Right ventricle myocardium inferior (tissue), 1 donor: ENCODE measurements around the gene RGS7. TPM values are rescaled to one million over a fixed set of nuclear protein-coding genes. Genes with fewer than 3 reads are reported as not detected.
"Not testable (repeated sequence)": the region's sequence is repeated elsewhere in the genome, so short reads cannot be mapped to it uniquely, and the experiment has no call there.

Experiments used
- ATAC-seq: fragments of 200-7000 bp; cut with Tn5 transposase; one replicate; pipeline ENCODE4 v1.9.1; 2020; ENCODE audit warnings: mild to moderate bottlenecking, moderate library complexity
- DNase-seq: peaks from one replicate; pipeline ENCODE4 v3.0.0; 2021; ENCODE audit errors: missing footprints
- intact Hi-C: fragments of 100-400 bp; cut with DNase I; formaldehyde crosslinking; loops from one replicate; pipeline ENCODE4 v1.11.0; 2022
- total RNA-seq: library from RNA; stranded (reverse); fragmentation: NEBNext Ultra II Directional; extraction: Animal tissue kit (Norgen Biotek cat#: 25700); gene quantifications from one replicate; pipeline ENCODE4 v1.2.1, GENCODE V29; 2021
- donor health status: DM: no; HTN: yes; CAD: no; lungs with severe emphysema.

The RGS7 gene
- total RNA-seq, 1 donor from 2014 or later, result not detected

DNA sequence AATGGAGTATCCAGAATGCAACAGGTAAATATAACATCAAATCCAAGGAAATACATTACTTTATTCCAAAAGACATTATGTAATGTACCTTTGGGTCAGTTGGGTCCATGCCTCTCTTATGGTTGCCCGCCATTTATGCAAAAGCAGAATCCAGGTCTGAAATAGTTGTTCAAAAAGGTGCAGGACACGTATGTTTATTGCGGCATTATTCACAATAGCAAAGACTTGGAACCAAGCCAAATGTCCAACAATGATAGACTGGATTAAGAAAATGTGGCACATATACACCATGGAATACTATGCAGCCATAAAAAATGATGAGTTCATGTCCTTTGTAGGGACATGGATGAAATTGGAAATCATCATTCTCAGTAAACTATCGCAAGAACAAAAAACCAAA is 384.9 kb downstream of the RGS7 start:
- DNase-seq, intact Hi-C loops, ATAC-seq: not testable (repeated sequence)

DNA sequence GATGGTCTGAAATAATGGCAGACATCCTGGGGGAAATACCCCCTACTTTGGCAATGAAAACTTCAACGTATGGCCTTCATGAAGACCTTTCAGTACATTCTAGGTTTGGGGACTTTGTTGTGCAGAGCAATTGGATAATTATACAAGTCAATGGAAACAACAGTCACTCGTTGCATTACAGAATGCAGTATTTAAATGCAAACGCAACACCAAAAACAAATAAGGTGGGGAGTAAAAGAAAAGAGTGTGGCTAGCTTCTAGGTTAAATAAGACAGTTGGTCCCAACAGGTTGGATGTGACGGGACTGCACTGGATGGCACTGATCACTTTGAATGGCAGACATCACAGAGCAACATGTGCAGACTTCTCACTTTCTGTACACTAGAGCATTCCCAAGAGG is 386.8 kb downstream of the RGS7 start:
- DNase-seq (no peak), ATAC-seq (no peak)
- intact Hi-C loops, result no loop called here

DNA sequence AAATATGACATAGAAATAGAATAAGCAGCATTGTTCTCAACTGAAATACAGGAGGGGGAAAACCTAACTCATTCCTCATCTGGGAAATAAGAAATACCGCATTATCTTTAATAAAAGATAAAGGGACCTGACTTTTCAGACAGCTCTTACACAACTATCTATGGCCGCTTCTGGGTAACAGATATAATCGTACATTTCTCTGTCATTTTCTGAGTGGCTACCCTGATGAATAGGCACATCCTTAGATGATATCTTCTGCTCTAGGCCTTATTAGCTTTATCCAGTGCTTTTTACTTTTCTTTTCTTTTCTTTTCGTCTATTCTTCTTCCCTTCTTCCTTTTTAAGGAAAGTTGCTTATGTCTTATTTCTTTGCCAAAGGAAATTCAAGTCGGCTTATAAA is 388.1 kb downstream of the RGS7 start:
- DNase-seq, result no peak
- ATAC-seq, result no peak
- intact Hi-C loops, result no loop called here

DNA sequence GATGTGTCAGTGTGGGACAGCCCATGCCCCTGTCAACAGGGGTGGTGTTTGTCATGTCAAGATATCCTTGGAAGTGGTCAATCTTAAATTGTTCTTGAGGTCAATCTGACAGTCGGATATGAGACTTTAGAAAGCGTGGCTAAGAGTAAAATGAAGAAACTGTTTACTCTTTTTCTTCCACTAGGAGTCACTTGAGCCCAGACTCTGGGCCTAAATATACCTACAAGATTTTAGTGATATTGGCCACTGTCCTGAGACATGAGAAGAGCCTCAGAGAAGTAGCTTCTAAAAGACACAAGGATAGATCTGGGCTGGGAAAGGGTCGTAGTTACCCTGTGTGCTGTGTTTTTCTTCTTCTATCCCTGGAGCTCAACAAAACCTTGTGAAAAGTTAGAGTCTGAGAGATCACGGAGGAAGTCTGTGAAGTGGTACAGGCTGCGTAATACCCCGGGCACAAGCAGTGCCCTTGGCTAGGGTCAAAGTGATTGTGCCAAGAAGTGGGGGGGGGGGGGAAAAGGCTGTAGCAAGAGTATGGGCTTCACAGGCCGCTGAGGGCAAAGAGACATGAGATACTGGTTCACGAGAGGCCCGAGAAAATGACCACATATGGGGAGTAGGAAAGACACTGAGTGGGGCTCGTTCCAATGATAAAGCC is 389.8 kb downstream of the RGS7 start:
- ATAC-seq, result no peak
- DNase-seq, result no peak
- intact Hi-C loops, result no loop called here

DNA sequence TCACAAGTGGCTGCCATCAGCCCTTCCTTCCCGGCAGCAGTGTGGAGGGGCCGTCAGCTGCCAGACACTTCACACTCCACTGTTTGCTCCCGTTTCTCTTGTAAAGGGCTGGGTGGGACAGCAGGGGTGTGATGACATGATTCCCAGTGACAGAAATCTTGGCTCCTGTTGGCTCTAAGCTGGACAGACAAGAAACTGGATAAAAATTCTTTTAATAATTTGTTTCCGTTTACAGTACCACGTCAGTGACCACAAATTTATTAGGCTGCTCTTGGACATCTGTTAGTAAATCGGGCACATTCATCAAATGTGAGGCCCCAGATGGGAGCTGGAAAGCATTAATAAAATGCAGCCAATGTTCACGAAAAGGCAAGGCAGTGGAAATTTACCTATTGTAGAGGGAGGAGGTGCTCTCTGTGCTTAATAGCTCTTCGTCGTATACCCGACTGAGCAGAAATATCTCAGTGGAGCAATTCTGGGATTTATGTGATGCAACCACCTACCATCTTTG is 391.4 kb downstream of the RGS7 start:
- ATAC-seq (no peak), DNase-seq (no peak)
- intact Hi-C loops, result no loop called here

DNA sequence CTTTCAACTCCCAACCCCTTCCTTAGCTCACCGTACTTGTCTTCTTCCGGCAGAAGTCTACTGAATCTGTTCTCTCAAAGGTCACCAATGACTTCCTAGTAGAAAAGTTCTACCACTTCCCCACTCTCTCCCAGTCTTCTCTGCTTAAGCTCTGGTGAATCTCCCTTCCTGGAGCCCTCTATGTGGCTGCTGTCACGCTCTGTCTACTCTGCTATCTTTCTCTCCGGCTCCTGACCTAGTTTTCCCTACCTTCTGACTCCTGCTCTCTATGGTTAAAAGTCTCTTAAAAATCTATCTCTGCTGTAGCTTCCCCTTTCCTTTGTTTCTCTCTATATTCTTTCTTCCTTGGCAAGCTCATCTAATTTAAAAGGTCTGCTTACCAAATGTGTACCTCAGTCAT is 394.9 kb downstream of the RGS7 start:
- intact Hi-C loops, result no loop called here

DNA sequence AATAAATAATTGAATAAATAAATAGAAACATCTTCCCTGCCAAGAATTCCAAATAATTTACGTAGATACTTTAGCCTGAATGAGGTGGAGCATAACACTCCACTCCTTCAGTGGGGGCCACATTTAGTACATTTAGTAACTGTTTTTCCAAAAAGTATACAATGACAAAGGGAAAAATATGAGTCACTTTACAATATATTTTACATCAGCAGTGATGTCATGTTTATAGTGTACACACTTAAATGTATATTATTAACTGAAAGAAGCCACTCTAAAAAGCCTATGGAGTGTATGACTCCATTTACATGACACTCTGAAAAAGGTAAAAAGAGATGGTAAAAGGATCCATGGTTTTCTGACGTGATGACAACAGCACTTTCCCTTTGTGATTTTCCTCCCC is 400.6 kb downstream of the RGS7 start:
- DNase-seq (no peak), ATAC-seq (no peak)
- intact Hi-C loops, result no loop called here

More for the DNA sequence above, 394.9 kb downstream of the RGS7 start:
- ATAC-seq (no peak), DNase-seq (no peak)

DNA sequence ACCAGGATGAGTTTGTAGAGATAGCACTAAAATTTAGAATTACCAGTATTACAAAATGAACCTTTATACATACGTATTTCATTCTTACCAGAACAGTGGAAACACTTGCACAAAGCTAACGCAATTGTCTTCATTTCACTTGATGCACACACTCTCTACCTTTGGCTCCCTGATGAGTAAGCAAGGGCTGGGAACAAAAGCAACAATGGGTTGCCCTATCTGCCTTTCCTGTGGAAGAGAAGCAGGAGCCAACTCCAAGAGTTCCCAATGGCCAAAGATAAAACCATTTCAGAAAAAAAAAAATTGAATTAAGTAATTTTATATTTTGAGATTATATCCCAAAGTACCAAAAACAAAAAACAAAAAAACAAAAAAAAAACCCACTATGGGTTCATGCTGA is 401.0 kb downstream of the RGS7 start:
- no peak for ATAC-seq
- intact Hi-C loops, result no loop called here
- no peak for DNase-seq

DNA sequence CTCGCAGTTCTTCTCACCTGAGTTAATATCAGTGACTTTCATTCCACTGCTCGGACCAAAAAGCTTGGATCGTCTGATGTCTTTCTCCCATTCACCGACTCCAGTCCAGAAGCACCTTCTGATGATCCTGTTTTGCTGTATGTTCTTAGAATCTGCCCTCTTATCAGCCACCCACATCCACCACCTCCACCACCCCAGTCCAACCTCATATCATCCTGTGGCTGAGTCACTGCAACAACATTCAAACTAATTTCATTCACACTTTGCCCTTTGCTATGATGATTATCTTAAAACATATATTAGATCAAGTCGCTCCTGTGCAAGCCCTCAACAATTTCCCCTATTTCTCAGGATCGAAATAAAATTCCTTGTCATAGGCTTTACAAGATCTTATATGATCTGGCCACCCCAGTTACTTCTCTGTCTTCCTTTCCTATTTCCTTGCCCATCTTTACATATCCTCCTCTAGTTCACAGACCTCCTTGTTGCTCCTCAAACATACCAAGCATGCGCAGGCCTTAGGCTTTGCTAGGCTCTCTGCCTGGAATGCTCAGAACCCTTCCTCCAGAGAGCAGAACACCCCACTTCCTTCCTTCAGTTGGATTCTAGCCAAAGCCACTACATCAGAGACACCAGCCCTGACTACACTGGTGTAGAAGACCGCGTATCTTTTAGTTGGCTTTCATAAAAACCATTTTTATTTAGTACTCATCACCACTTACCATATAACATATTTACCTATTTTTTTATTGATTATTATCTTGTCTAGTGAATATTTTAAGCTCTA is 409.4 kb downstream of the RGS7 start:
- no peak for ATAC-seq
- no peak for DNase-seq
- intact Hi-C loops, result no loop called here

DNA sequence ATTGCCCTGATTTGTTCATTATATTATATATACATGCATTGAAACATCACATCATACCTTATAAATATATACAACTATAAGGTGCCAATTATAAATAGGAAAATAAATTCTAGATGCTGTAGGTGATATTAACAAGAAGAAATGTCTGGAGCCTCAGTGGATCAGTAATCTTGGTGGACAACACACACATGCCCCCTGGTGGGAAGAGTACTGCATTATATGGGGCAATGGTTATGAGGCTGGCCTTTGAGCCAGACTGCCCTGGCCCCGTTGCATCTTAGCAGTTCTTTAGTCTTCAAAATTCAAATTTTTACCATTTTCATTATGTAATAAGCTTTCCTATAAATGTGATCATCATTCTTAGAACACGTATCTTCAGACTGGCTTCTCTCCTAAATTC is 410.1 kb downstream of the RGS7 start:
- ATAC-seq (no peak), DNase-seq (no peak)
- intact Hi-C loops, result no loop called here

DNA sequence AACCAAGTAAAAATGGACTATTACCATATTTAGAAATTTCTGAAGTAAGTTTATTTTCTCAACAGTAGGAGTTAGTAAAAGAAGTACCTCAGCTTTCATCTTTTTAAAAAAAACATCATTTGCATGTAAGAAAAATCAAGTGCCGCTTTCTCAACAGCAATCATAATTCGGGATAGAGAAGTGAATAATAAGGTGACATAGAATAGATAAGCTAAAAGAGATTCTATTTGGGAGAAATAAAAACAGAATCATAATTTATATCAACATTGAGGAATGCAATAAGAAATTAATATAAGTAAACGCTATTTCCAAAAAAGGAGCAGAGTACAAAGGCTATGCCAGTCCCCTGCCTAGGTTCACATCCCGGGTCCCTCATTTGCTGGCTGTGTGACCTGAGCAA is 414.1 kb downstream of the RGS7 start:
- intact Hi-C loops, result no loop called here
- DNase-seq (no peak), ATAC-seq (no peak)

DNA sequence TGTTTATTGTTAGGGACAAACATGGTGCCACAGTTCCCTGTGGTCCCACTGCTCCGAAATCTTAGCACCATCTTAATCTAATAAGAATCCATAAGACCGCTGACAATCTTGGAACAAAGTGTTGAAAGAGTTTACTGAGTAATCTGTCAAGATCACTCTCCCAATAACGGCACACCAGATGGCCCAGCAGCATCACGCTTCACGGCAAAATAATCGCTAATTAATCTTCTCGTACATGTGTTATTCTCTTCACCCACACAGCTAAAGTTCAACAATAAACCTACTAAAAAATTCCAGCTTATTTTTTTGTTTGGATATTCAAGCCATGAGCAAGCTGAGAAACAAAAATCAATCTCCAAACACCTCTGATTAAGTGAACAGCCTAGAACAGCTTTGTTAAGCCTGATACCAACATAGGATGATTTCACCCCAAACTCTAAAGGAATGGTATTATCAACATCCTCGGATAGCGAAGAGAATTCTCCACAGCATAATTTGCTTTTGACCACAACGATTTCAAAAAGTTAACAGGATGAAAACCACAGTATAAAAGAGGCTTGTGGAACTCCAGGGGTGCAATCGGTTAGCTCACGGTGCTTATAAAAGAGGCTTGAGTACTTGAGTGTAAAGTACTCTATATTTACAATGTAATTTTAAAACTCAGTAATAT is 415.2 kb downstream of the RGS7 start:
- DNase-seq (no peak), ATAC-seq (no peak)
- intact Hi-C loops, result no loop called here

DNA sequence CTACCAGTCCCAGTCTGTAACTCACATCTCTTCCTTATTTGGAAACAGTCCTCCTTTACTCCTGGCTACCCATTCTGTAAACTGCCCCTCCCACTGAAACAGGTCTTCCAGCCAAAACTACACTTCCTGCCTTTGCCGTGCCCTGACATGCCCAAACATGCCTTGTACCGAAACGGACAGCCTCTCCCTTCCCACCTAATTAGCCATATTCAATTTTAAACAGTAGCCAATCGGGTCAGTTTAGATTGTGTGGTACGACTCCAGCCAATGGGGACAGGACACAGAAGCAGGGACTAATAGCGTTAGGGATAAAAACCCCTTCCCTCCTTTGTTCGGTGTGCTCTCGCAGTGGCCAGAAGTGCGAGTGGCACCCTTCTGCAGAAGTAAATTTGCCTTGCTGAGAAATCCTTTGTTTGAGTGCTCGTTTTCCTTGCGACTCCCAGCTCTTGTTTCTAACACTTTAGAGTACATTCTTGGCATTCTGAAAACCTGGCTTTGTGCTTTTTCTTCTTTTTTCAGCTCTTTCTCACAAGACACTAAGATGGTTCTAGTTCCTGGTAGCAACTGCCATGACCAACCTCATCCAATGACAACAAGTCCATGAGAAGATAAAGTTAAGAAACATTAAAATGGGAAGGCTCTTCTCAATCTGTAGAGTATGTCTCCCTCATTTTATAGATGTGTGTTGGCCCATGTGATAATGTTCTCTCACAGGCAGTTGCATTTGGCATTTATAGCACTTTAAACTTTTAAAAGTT is 419.9 kb downstream of the RGS7 start:
- DNase-seq (no peak), ATAC-seq (no peak)
- intact Hi-C loops, result no loop called here

DNA sequence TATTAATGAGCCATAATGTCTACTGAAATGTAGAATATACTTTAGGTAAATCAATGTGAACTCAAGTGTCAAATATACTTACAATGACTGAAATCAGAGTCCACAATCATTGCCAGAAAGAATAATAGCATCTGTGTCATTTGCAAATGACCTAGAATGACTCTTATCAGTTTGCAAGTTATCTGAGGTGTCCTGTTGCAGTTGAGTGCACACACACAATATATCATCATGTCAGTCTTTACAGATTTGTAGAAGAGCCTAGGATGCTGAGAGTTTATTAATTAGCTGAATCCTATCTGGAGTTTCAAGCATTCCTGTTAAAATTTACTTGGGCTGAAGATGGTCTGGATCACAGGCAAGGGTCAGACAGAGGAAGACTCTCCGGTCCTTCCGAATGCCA is 421.1 kb downstream of the RGS7 start:
- DNase-seq, result no peak
- ATAC-seq, result no peak
- intact Hi-C loops, result no loop called here

DNA sequence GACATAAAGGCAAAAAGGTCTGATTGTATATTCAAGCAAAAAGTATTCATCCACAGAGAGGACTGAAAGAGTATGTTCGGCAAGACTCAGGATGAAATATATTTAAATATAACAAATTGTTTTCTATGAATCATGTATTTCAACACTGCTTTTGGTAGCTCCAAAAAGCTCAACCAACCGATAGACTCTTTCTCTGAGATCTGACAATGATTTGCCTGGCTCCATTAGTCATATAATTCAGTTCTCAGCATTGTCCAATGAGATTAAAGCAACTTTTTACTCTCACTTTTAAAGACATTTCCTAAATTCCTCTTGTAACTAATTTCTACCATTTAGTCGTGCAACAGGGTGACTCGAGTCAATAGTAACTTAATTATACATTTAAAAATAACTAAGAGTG is 426.0 kb downstream of the RGS7 start:
- no peak for ATAC-seq
- intact Hi-C loops, result no loop called here
- no peak for DNase-seq

DNA sequence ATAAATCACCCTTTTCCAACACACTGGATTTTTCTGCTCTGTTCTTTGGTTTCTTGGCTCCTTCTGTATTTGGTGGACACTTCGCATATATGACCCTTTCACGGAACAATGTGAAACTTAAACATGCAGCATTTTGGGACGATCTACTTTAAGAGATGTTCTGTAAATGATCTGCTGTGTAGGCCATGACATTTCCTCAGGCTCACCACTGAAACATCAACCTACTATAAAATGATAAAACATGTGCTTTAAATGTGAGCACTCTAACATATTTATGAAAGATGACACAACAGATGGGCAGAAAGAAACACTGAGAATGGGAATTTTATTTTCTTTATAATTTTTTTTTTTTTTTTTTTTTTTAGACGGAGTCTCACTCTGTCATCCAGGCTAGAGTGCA is 428.7 kb downstream of the RGS7 start:
- DNase-seq (no peak), ATAC-seq (no peak)
- intact Hi-C loops, result no loop called here

DNA sequence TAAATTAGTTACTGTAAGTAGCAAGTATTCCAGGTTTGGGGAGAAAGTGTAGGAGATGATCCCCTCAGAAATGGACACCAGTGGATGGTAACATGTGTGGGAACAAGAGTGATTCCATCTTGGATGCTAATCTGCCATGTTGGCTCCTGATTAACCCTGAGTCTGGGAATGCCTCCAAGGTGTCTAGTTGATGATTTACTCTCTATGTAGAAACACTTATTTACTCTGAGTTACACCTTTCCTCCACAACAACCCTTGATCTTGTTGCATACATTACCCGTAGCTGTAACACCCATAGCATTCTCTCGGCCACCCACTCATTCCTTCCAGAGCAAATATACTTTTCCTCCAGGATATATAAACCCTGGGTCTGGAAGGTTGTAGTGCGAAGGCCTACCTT is 429.2 kb downstream of the RGS7 start:
- no peak for DNase-seq
- no peak for ATAC-seq
- intact Hi-C loops, result no loop called here

DNA sequence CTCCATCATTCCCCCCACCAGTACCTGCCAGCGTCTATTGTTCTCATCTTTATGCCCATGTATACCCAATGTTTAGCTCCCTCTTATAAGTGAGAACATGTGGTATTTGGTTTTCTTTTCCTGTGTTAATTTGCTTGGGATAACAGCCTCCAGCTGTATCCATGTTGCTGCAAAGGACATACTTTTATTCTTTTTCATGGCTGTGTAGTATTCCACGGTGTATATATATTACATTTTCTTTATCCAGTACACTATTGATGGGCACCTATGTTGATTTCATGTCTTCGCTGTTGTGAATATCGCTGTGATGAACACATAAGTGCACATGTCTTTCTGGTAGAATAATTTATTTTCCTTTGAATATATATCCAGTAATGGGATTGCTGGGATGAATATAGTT is 431.7 kb downstream of the RGS7 start:
- no peak for DNase-seq
- intact Hi-C loops, result no loop called here
- no peak for ATAC-seq

DNA sequence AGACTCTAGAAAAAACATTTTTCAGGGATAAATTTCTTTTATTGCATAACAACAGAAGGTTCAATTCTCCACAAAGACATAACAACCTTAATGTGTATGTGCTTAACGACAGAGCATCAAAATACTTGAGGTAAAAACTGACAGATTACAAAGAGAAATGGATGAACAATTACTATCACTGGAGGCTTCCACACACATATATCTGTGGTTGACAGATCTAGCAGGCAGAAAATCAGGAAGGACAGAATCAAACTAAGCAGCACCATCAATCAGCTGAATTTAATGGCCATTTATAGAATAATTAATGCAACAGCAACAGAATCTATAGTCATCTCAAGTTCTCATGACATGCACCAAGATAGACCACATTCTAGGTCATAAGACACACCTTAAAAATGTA is 439.0 kb downstream of the RGS7 start:
- intact Hi-C loops, result no loop called here
- DNase-seq, result no peak
- ATAC-seq, result no peak
